ENCODE measurements around the gene STPG1.
A peak's percentile ranks its signal among the peaks of the same experiment; 100 is the strongest.

The STPG1 gene

GRCh38 chr1:24392982-24393650 is 20.5 kb downstream of the STPG1 start:
- DNase-seq (ENCODE audit: low read depth in 2 of 2), result no peak

- DNase-seq (ENCODE audit: low read depth in 2 of 2), result no peak
These were observed 21.0 kb downstream of the STPG1 start for GRCh38 chr1:24392604-24392946.

DNA sequence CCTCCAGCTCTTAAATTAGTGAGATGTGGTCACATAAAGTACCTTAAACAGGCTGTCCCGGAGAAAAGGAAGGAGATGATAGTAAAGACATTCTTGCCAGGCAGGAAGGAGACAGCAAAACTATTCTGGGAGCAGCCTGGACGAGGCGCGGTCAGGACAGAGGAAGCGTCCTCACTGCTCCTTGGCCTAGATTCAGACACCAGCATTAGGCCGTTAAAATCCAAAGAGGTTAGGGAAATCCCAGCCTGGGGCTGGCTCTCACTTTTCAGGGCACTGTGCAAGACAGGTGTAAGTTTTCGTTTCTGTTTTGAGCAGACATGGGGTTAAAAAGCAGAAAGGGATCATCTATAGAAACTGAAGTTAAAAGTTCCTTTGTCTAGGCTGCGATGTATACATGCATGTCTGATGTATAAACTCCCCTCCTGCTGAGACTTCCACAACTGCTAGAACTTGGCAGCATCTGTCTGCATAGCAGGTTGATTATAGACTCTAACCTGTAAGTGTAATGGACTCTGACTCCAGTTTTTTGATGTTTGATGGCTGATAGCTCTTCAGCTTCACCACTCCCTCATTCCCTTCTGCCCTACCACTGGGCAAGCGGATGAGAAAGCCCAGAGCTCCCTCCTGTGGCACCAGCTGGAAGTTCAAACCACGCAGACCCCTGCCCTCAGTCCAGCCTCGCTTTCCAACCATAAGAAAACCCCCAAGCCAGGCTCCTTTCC is 21.5 kb downstream of the STPG1 start:
- peak in 1 of 2 donors; percentile 21 for DNase-seq (ENCODE audit: low read depth in 2 of 2)

GRCh38 chr1:24390924-24391782 is 22.4 kb downstream of the STPG1 start:
- DNase-seq (ENCODE audit: low read depth in 2 of 2), result peak; percentile 30 to 51

DNA sequence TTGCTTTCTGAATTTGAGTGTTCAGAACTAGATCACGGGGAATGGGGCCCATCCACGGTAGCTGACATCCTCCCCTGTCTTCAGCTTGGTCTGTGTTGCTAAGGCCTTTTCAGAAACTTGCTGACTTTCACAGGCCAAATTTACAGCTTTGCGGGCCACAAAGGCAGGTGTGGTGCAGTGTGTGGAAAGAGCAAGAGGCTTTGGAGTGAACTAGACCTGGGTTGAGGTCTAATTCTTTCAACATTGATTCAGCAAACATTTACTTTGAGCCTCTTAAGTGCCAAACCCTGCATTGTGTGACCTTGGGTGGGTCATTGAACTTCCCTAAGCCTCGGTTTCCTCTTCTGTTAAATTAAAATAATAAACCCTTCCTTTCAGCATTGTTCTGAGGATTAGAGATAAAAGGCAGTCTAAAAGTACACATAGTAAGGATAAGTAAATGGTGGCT is 24.3 kb downstream of the STPG1 start:
- no peak for DNase-seq (ENCODE audit: low read depth in 2 of 2)

DNA sequence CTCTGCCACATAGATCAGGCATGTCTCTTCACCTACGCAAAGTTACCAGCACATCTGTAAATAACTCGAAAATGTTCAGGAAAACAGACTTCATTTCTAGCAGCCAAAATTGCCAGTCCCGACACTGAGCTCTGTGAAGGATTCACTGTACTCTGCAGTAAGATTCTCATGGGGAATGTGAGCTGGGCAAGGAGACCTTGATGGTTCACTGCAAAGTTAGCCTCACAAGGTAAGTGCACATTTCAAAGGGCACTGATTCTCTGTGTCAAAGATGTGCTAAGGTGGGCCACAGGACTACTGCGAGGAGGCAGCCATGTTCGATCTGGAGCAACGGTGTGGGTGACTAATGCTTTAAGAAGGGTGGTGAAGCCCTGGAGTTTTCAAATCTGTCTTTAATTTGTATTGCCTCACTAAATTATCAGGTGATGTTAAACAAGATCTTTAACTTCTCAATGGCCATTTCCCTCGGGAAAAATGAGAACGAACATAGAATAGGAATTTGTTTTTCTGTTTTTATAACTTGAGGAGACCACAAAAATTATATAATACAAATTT is 25.2 kb downstream of the STPG1 start:
- DNase-seq (ENCODE audit: low read depth in 2 of 2), result no peak

DNA sequence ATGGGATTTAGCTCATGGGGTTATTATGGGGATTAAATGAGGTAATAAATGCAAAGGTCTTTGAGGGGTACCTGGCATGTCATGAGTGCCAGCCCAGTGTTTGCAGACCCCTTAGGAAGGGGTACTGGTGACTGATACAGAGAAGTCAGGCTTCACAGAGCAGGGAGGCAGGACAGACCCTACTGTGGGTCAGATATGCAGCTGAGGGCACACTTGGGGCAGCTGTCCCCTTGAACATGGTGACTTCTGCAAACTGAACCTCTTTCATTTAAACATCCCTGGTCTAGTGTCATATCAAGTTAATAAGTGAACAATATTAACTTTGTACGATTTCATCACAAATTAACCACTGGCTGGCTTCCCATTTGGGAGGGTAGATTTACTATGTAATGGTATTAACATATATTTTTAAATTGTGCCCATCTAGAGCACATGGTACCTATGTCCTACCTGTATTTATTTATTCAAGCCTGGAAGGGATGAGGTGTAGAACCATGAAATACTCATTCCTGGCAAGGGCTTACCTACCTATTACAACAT is 25.9 kb downstream of the STPG1 start:
- no peak for DNase-seq (ENCODE audit: low read depth in 2 of 2)

DNA sequence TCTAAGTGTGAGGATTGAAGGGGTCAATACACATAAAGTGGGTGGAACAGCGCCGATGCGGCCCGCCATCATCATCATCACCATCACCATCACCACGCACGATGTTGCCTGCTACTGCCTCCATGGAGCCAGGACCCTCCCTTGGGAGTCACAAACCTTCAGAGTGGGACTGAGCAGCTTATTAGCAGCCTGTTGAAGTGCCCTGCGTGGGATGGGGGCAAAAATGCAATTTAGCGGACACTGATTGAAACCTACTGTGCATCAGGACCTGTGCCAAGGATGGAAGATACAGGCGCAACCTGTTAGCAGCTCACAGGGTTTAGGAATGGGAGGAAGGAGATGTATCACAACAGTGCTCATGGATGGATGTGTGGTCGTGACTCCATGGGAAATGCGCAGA is 26.7 kb downstream of the STPG1 start:
- no peak for DNase-seq (ENCODE audit: low read depth in 2 of 2)

DNA sequence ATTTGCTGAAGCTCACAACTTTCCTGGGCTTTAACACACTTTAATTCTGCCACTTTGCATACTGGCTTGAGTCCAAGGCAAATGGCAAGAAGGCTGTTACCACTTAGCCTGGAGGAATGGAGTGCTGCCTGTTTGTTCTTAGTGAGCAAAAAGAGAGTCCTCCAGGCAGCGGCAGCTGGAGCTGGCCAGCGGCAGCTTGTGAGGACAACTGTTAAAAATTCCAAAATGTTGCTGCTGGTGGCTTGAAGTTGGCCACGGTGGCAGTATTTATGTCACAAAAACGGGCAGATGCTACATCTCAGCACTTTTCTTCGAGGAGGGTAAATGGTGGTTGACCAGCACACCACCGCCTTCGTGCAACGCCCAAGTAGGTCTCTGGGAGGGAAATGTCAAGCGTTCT is 27.3 kb downstream of the STPG1 start:
- no peak for DNase-seq (ENCODE audit: low read depth in 2 of 2)

DNA sequence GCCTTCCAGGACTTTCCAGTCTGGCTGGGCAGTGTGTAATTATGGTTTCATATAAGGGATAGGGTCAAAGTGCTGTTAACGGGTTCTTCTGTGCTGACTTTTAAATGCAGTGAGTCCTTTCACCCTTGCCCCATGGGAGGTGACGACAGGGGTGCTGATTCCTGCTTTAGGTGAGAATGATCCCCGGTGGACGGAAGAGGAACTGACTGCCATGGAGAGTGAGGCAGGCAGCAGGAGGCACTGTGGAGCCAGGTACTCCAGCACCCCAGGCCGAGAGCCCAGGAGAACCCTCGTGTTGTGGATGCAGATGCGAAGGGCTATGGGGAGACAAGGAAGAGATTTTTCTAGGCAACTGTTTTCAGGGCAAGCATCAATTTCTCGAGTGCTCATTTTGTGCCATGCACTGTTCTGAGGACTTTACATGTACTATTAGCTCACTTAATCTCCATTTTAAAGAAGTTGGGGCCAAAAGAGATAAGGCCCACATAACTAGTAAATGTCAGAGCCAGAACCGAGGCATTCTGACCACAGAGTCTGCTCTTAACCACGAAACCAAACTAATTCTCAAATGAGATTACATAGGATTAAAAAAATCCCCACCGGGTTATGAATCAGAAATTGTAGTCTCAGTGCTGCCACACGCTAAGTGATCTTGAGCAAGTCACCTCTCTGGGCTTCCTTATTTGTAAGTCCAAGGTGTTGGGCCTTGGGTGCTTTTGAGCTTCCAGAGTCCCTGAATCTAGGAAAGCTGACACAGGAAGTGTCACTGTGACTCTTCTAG is 28.2 kb downstream of the STPG1 start:
- DNase-seq (ENCODE audit: low read depth in 2 of 2), result no peak

DNA sequence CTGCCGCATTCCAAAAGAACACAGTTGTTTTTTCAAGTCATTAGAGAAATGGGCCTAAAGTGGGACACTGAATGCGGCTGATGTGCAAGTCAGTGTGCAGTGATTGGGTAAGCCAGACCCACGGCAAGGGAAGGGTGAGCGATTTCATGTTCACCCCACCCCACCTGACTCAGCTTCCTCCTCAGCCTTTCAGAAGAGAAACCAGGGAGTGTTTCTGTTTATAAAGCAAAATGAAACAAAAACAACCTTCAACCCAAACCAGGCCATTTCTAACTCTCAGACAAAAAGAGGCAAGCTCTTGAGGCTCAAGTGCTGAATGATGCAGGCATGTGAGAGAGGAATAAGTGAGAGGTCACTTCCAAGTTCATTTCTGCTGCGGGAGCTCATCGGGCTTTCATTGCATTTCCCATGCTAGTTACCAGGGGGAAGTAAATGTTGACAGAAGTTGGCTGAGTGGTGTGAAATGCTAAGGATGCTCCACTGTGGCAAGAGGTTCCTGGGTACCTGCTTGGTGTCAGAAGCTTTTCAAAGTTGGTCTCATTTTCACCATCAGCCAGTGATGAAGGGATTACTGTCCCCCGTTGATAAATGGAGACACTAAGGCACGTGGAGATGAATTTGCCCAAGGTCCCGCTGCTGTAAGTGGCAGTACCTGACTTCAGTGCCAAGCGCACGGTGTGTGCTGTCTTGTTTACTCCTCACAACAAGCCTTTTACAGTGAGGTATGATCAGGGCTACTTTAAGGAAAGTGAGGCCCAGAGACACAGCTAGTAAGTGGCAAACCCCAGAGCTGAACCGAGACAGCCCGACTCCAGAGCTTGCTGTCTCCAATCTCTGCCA is 29.1 kb downstream of the STPG1 start:
- DNase-seq (ENCODE audit: low read depth in 2 of 2), result no peak

GRCh38 chr1:24383381-24383940 is 30.1 kb downstream of the STPG1 start:
- DNase-seq (ENCODE audit: low read depth in 2 of 2), result no peak

DNA sequence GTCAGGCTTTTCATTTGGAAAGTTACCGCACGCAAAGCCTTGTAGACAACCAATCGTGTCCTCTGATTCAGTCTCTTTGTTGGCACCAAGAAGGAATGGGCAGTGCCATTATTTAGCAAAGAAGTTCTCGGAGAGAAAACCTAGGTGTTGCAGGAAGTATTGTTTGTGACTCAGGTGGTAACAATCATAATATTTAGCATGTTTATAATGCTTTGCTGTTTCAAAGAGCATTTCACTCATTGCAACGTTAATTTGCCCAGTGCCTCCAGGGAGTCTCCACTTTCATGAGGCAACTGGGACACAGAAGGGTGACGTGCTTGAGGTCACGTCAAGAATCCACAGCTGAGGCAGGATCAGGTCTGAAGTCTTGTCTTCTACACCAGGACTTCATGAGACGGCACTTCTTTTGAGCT is 31.4 kb downstream of the STPG1 start:
- no peak for DNase-seq (ENCODE audit: low read depth in 2 of 2)

DNA sequence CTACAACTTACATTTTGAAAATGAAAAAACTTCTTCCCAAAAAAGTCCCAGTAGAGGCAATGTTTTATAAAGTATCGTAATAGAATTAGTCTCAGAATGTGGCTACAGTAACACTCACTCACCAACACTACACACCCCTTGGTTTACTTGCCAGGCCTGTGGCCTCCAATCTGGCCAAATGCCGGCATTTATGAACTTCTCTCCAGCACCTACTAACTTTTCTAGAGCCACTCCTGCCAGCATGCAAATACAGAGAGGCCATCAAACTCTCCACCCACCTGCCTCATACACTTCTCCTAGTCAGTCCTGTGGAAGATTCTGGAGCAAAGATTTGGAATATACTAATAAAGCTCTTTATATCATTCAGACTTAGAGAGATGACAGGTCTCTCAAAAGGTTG is 32.3 kb downstream of the STPG1 start:
- DNase-seq (ENCODE audit: low read depth in 2 of 2), result no peak

DNA sequence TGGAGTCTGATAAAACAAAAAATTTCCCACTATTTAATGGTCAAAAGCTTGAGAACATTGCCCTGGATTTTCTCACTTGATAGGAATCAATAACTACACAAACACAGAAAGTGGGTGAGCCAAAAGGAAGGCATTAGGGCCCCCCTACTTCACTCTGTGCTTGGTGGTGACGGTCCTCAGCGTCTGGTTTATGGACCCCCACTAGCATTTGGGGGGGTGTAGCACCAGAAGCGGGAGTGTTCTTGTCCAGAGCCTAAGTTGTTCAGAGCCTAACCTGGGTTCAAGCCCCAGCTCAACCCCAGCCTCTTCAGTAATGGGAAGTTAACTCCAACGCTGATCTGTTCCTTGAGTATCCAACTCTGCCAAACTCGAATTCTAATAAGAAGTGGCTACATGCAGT is 33.1 kb downstream of the STPG1 start:
- no peak for DNase-seq (ENCODE audit: low read depth in 2 of 2)

DNA sequence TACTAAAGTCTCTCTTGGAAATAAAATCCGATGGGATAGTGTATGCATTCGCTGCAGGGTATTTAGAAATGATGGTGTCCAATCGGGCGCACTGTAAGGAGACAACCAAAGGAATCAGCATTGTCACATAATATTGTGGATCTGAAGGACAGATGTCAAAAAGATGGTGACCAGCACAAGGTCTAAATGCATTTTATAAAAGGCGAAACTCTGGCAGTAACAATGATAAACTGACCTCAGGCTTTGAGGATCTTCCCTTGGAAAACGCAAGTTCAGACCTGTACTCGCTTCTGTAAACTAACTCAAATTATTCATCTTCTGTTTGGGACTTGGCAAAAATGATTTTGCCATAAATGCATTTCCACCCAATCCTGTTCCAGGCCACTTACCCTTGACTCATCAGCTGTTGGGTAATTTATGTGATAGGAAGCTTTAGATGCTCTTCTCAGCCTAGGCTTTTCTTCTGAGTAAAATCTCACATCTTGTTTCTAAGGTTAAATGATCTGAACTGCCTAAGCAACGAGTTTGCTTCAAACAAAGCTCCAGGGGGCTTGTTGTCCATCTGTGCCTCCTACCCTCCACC is 33.8 kb downstream of the STPG1 start:
- no peak for DNase-seq (ENCODE audit: low read depth in 2 of 2)

GRCh38 chr1:24374891-24375786 is 38.4 kb downstream of the STPG1 start:
- DNase-seq (ENCODE audit: low read depth in 2 of 2), result no peak

- DNase-seq (ENCODE audit: low read depth in 2 of 2), result no peak
These were observed 39.9 kb downstream of the STPG1 start for GRCh38 chr1:24373710-24374109.

DNA sequence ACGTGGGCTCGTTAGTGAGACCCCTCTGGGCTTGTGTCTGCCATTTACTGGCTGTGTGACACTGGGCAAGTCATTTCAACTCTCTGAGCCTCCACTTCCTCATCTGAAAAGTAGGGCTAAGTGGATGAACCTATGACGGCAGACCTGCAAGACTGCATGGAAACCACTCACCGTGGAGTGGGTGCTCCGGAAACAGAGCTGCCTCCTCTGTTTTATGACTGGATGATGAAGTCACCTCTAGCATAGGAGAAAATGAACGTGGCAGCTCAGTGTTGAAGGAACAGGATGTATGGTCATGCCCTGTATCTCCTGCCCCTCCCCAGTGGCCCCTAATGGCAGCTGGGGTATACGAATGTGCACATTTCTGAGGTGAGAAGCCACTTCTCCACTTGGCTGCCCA is 40.5 kb downstream of the STPG1 start:
- no peak for DNase-seq (ENCODE audit: low read depth in 2 of 2)
